HUES48 (cell line): ENCODE data around the gene APBA2.

Source experiments
- H3K27ac ChIP-seq: one replicate; pipeline ENCODE4 v1.7.0; 2013; ENCODE audit warnings: low read depth, low read length, inconsistent platforms
- H3K27me3 ChIP-seq: 2 replicates; pipeline ENCODE4 v1.6.1; 2013; ENCODE audit warnings: mild to moderate bottlenecking, low read length; ENCODE audit not compliant: control insufficient read depth, insufficient read depth
- H3K36me3 ChIP-seq: 2 replicates; pipeline ENCODE4 v1.6.1; 2013; ENCODE audit warnings: low read length; ENCODE audit not compliant: control insufficient read depth, insufficient read depth
- H3K4me1 ChIP-seq: 2 replicates; pipeline ENCODE4 v1.6.1; 2013; ENCODE audit warnings: mild to moderate bottlenecking, low read length; ENCODE audit not compliant: control insufficient read depth, insufficient read depth
- H3K4me3 ChIP-seq: 2 replicates; pipeline ENCODE4 v1.5.1; 2013; ENCODE audit warnings: mild to moderate bottlenecking, low read depth, low read length
- H3K9ac ChIP-seq: 2 replicates; pipeline ENCODE4 v1.6.1; 2013; ENCODE audit warnings: mild to moderate bottlenecking, low read depth, low read length, moderate library complexity
- H3K9me3 ChIP-seq: 2 replicates; pipeline ENCODE4 v1.6.1; 2013; ENCODE audit warnings: low read length; ENCODE audit not compliant: control insufficient read depth, insufficient read depth

The APBA2 gene

DNA sequence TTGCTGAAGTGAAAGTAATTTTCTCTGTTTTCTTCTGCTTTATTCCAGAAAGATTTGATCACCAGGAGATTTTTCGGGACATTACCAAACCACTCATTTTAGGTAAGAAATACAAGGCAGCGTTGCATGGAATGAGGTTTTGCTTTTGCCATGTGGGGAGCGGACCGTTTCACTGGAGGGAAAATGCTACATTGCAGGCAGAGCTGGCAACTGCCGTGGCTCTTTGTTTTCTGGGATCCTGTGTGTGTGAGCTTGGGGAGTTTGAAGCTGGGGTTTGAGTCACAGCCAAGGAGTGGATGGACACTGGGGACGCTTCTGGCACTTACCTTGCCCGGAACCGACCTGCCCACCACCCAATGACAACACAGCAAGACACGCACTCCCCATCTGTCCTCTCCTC, 109.9 kb downstream of the APBA2 start:
- Histone ChIP-seq H3K4me3 (no peak overlapping the region), H3K4me1 (peaks cover 12% of the 10 kb centered on the region), H3K27ac (no peak overlapping the region), H3K27me3 (no peaks in the 10 kb centered on the region), H3K9ac (no peak overlapping the region), H3K9me3 (no peaks in the 10 kb centered on the region), H3K36me3 (no peaks in the 10 kb centered on the region)

DNA sequence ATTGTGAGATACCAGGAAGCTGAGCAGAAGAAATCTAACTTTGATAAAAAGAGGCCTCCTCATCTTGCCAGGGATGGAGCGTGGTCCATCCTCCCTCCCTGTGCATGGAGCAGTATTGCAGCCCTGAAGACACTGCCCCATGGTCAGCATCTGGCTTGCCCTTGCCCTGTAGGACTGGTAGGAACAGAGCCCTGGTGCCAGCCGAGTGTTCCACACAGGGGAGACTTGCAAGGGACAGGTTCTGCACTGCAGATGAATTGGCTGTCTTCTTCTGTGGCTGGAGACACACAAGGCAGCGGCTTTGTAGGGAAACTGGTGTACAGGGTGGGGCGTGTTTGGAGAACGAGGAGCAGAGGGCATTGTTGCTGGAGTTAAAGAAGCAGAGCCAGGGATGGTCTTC, 110.5 kb downstream of the APBA2 start:
- no peak overlapping the region for H3K27ac ChIP-seq
- H3K9ac ChIP-seq, result no peak overlapping the region
- no peaks in the 10 kb centered on the region for H3K27me3 ChIP-seq
- peaks cover 12% of the 10 kb centered on the region for H3K4me1 ChIP-seq
- no peaks in the 10 kb centered on the region for H3K9me3 ChIP-seq
- H3K4me3 ChIP-seq, result no peak overlapping the region
- no peaks in the 10 kb centered on the region for H3K36me3 ChIP-seq

DNA sequence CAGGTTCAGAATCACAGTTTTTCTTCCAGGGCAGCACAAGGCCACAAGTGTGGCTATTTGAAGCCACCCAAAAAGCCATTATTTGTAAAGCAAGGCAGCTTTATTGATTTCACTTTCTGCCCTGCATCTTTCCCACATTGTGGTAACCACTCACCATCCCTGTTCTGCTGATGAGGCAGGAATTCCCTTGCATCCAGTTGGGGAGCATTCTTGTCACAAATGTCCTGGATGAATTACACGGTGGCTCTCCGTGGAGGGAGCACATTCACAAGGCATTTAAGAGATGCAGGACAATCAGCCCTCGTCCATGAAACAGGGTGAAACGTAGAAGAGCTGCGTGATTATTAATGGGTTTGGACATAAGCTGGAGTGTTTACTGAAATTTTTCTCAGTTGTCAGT, 111.2 kb downstream of the APBA2 start:
- no peaks in the 10 kb centered on the region for H3K36me3 ChIP-seq
- H3K27me3 ChIP-seq, result no peaks in the 10 kb centered on the region
- no peaks in the 10 kb centered on the region for H3K9me3 ChIP-seq
- peaks cover 12% of the 10 kb centered on the region for H3K4me1 ChIP-seq
- no peak overlapping the region for H3K4me3 ChIP-seq
- no peak overlapping the region for H3K27ac ChIP-seq
- H3K9ac ChIP-seq, result no peak overlapping the region

DNA sequence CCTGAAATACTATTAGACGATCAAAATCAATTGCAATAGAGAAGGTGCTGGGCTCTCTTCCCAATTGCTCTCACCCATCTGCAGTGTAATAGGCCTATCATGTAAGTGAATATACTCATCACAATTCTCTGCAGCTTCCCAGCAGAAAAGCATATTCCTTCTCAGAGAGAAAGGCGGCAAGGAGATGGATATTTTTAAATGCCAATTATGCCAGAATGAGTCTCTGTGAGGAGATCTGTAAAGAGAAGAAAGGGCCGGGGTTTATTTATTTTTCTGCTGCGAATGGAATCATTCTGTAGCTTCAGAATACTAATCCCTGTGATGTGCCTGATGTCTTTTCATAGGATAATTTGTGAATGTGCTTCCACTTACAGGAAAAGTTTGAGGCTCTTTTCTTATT, 112.0 kb downstream of the APBA2 start:
- no peak overlapping the region for H3K4me3 ChIP-seq
- H3K36me3 ChIP-seq, result no peaks in the 10 kb centered on the region
- H3K27me3 ChIP-seq, result no peaks in the 10 kb centered on the region
- H3K9ac ChIP-seq, result no peak overlapping the region
- H3K9me3 ChIP-seq, result no peaks in the 10 kb centered on the region
- H3K27ac ChIP-seq, result no peak overlapping the region
- peaks cover 12% of the 10 kb centered on the region for H3K4me1 ChIP-seq

DNA sequence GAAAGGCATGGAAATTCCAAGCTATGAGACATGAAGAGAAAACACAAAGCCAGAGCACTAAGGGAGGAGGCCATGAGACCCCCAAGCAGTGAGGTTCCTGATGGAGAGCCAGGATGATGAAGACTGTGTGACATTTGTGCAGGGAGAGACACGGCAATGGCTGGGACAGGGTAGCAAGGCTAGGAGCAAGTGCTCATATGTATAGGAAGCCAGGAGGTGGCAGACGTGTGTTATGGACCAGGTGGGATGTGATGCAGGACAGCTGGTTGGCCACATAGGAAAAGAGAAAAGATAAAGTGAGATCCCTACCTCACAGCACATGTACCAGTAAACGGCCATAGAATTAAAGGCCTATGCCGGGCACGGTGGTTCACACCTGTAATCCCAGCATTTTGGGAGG, 112.7 kb downstream of the APBA2 start:
- H3K27me3 ChIP-seq, result no peaks in the 10 kb centered on the region
- peaks cover 12% of the 10 kb centered on the region for H3K4me1 ChIP-seq
- H3K36me3 ChIP-seq, result no peaks in the 10 kb centered on the region
- H3K27ac ChIP-seq, result no peak overlapping the region
- no peaks in the 10 kb centered on the region for H3K9me3 ChIP-seq
- H3K9ac ChIP-seq, result no peak overlapping the region
- no peak overlapping the region for H3K4me3 ChIP-seq

DNA sequence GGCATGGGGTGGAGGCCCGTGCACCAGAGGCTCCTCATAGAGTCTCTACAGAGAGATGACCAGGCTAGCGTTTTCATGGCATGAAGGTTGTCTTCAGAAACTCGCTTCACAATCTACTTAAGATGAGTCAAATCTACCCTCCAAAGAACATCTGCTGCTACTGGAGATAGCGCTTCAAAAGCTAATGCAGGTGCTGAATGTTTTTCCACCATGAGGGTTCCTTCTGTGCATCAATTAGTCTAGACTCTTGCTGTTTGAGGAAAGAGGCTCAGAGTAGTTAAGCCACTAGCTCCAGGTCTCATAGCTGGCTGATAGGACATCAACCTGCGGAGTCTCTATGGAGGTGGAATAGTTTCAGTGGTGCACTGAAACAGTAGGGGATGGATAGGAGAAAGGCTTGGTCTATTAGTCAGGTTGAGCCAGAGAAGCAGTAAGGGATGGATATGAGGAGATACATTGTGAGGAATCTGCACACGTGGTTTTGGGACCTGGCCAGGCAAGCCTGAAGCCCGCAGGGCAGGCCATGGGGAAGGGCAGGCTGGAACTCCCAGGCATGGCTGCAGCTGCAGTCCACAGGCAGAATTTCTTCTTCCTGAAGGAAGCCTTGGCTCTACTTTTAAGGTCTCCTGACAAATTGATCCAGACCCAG, 117.5 kb downstream of the APBA2 start:
- Histone ChIP-seq H3K9me3 (no peaks in the 10 kb centered on the region), H3K4me3 (no peak overlapping the region), H3K36me3 (no peaks in the 10 kb centered on the region), H3K27ac (no peak overlapping the region), H3K27me3 (no peaks in the 10 kb centered on the region), H3K9ac (no peak overlapping the region), H3K4me1 (no peaks in the 10 kb centered on the region)

DNA sequence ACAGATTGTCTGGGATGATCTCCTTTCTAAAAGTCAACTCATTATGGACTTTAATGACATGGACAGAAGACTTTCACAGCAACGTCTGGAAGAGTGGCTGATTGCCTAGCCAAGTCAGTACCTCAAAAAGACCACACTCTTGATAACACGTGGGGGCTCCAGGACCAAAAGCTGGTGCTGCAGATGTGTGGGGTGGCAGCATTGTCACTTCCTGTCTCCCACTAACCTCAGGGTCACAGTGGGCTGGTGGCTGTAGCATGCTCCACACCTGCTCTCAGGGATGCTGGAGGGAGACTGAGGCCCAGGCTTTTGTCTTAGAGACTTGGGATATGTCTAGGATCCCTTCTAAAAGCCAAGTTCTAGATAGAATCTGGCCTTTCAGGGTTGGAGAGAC, 118.1 kb downstream of the APBA2 start:
- H3K9ac ChIP-seq, result no peak overlapping the region
- H3K27me3 ChIP-seq, result no peaks in the 10 kb centered on the region
- no peak overlapping the region for H3K27ac ChIP-seq
- no peak overlapping the region for H3K4me3 ChIP-seq
- no peaks in the 10 kb centered on the region for H3K36me3 ChIP-seq
- peaks cover under 1% of the 10 kb centered on the region for H3K4me1 ChIP-seq
- no peaks in the 10 kb centered on the region for H3K9me3 ChIP-seq

DNA sequence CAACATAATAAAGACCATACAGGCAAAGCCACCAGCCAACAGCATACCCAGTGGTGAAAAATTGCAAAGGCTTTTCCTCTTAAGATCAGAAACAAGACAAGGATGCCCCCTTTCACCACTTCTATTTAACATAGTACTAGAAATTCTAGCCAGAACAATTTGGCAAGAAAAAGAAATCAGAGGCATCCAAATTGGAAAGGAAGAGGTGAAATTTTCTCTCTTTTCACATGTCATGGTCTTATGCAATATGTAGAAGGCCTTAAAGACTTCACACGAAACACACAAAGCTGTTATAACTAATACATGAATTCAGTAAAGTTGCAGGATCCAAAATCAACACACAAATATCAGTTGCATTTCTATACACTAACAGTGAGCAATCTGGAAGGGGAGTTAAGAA, 120.2 kb downstream of the APBA2 start:
- Histone ChIP-seq H3K9ac (no peak overlapping the region), H3K27ac (no peak overlapping the region), H3K4me3 (no peak overlapping the region), H3K4me1 (peaks cover 4% of the 10 kb centered on the region), H3K36me3 (no peaks in the 10 kb centered on the region), H3K9me3 (no peaks in the 10 kb centered on the region), H3K27me3 (no peaks in the 10 kb centered on the region)

DNA sequence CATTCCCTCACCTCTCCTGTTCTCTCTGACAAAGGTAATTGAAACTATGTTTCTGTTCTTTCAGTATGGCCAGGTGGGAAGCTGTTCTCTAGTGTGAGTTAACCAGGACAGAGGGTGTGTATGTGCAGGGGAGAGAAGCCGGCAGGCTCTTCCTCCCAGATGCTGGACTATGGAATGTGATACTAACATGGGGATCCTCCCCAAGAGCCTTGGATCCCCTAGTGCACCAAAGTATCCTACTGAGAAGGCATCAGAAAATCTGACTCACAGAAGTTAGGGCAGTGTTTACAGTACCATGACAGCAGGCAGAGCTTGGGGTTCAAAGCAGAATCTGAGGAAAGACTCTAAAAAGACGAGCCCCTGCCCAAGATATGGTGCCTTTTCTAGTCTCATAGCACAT, 123.1 kb downstream of the APBA2 start:
- Histone ChIP-seq H3K4me3 (no peak overlapping the region), H3K27me3 (no peaks in the 10 kb centered on the region), H3K9me3 (no peaks in the 10 kb centered on the region), H3K4me1 (peaks cover 4% of the 10 kb centered on the region), H3K36me3 (no peaks in the 10 kb centered on the region), H3K9ac (no peak overlapping the region), H3K27ac (no peak overlapping the region)

DNA sequence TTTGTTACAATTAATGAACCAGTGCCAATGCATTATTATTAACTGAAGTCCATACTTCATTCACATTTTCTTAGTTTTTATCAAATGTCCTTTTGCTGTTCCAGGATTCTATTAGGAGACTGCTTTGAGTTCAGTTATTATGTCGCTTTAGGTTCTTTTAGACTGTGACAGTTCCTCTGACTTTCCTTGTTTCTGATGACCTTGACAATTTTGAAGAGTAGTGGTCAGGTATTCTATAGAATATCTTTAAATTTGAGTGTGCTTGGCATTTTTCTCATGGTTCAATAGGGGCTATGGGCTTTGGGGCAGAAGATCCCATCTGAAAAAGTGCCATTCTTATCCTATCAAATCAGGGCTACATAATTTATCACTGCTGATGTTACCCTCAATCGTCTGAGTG, 126.3 kb downstream of the APBA2 start:
- H3K27ac ChIP-seq, result no peak overlapping the region
- no peaks in the 10 kb centered on the region for H3K36me3 ChIP-seq
- no peaks in the 10 kb centered on the region for H3K27me3 ChIP-seq
- no peak overlapping the region for H3K9ac ChIP-seq
- peaks cover 4% of the 10 kb centered on the region for H3K4me1 ChIP-seq
- no peak overlapping the region for H3K4me3 ChIP-seq
- H3K9me3 ChIP-seq, result no peaks in the 10 kb centered on the region

DNA sequence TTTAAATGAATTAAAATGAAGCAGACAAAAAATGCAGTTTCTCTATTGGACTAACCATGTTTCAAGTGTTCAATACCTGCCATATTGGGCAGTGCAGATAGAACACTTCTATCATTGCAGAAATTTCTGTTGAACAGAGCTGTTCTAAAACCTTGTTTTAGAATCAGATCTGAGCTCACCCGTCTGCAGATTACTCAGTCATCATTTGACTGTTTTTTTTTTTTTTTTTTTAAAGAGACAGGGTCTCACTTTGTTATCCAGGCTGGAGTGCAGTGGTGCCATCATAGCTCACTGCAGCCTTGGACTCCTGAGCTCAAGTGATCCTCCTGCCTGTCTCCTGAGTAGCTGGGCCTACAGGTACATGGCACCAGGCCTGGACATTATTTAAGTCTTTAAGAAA, 128.7 kb downstream of the APBA2 start:
- H3K9me3 ChIP-seq, result no peaks in the 10 kb centered on the region
- H3K4me1 ChIP-seq, result peaks cover 11% of the 10 kb centered on the region
- no peak overlapping the region for H3K4me3 ChIP-seq
- H3K9ac ChIP-seq, result no peak overlapping the region
- no peak overlapping the region for H3K27ac ChIP-seq
- H3K36me3 ChIP-seq, result no peaks in the 10 kb centered on the region
- no peaks in the 10 kb centered on the region for H3K27me3 ChIP-seq

DNA sequence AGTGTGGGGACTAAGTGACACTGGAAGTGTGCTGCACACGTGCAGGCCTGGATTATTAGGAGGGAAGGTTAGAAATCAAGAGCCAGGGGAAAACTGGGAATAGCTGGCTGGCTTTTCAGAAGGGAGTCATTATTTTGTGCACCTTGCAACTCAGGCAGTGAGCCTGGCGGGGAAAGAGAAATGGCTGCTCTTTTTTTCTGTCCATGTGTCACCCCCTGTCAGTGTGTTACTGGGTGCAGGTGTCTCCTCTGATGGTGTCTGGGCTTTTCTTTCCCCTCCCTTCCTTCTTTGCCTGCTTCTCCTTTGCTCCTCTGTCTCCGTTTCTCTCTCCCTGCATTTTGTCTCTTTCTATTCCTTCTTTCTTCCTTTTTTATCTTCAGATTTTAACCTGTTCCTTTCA, 130.7 kb downstream of the APBA2 start:
- H3K9ac ChIP-seq, result no peak overlapping the region
- no peak overlapping the region for H3K4me3 ChIP-seq
- H3K4me1 ChIP-seq, result peaks cover 11% of the 10 kb centered on the region
- H3K9me3 ChIP-seq, result no peaks in the 10 kb centered on the region
- H3K27me3 ChIP-seq, result no peaks in the 10 kb centered on the region
- H3K36me3 ChIP-seq, result no peaks in the 10 kb centered on the region
- no peak overlapping the region for H3K27ac ChIP-seq
